Measurements from ENCODE around the gene STAU1. TPM values are rescaled to one million over a fixed set of nuclear protein-coding genes. Genes with fewer than 3 reads are reported as not detected.
"Not testable (repeated sequence)": the region's sequence is repeated elsewhere in the genome, so short reads cannot be mapped to it uniquely, and the experiment has no call there.

Gene STAU1
- total RNA-seq, 4 donors from 2014 or later: 39.1 to 61.4 (median 54.4) TPM

- Histone ChIP-seq H3K9me3 (no peaks in the 10 kb centered on the region), H3K27ac (no peak overlapping the region), H3K4me1 (no peaks in the 10 kb centered on the region), H3K27me3 (no peaks in the 10 kb centered on the region), H3K4me3 (no peak overlapping the region), H3K36me3 (no peaks in the 10 kb centered on the region)
- TF ChIP-seq CTCF (IDR thresholded peaks at IDR 0.05 in 4 of 5, conservative IDR thresholded peaks at IDR 0.05 in 1 of 5) (no peak), POLR2A (IDR thresholded peaks at IDR 0.05) (no peak)
- intact Hi-C loops (cut with DNase I; ENCODE audit: low total_unique reads) (no loop called here), in situ Hi-C loops (cut with MboI; ENCODE audit: low sequenced_read_pairs in 4 of 4) (no loop called here)
- no peak for ATAC-seq
- DNase-seq: no peak
These were observed 14.9 kb upstream of the STAU1 start for GRCh38 chr20:49203011-49203410.

GRCh38 chr20:49199729-49200293, 11.7 kb upstream of the STAU1 start:
- Histone ChIP-seq H3K27me3 (no peaks in the 10 kb centered on the region), H3K27ac (no peak overlapping the region), H3K36me3 (no peaks in the 10 kb centered on the region), H3K4me1 (no peaks in the 10 kb centered on the region), H3K4me3 (no peak overlapping the region), H3K9me3 (no peaks in the 10 kb centered on the region)
- DNase-seq (no peak), ATAC-seq (no peak)
- TF ChIP-seq CTCF (IDR thresholded peaks at IDR 0.05 in 4 of 5, conservative IDR thresholded peaks at IDR 0.05 in 1 of 5) (no peak), POLR2A (IDR thresholded peaks at IDR 0.05) (no peak)
- in situ Hi-C loops (cut with MboI; ENCODE audit: low sequenced_read_pairs in 4 of 4) (no loop called here), intact Hi-C loops (cut with DNase I; ENCODE audit: low total_unique reads) (no loop called here)

GRCh38 chr20:49192944-49193518, 4.9 kb upstream of the STAU1 start:
- H3K27me3 ChIP-seq; DNase-seq; intact Hi-C loops (cut with DNase I; ENCODE audit: low total_unique reads); H3K4me1 ChIP-seq; in situ Hi-C loops (cut with MboI; ENCODE audit: low sequenced_read_pairs in 4 of 4); H3K27ac ChIP-seq; ATAC-seq; H3K36me3 ChIP-seq; H3K9me3 ChIP-seq; H3K4me3 ChIP-seq: not testable (repeated sequence)

- intact Hi-C loops (cut with DNase I; ENCODE audit: low total_unique reads): no loop called here
- Histone ChIP-seq H3K27ac (peak overlapping the region; percentile 84 to 98 (median 92)), H3K4me3 (peak overlapping the region; percentile 74 to 83 (median 82))
These were observed 744 bp downstream of the STAU1 start for GRCh38 chr20:49187330-49187850.

More at GRCh38 chr20:49187330-49187850, 744 bp downstream of the STAU1 start:
- Histone ChIP-seq H3K9me3 (no peaks in the 10 kb centered on the region), H3K4me1 (peaks cover 17 to 30% of the 10 kb centered on the region in 2 donors), H3K27me3 (no peaks in the 10 kb centered on the region), H3K36me3 (no peaks in the 10 kb centered on the region)
- in situ Hi-C loops (cut with MboI; ENCODE audit: low sequenced_read_pairs in 4 of 4): no loop called here
- no peak for TF ChIP-seq POLR2A (IDR thresholded peaks at IDR 0.05)
- TF ChIP-seq CTCF (IDR thresholded peaks at IDR 0.05 in 4 of 5, conservative IDR thresholded peaks at IDR 0.05 in 1 of 5): no peak
- ATAC-seq (peak; percentile 22 to 28), DNase-seq (peak in 1 of 2 donors; percentile 28)

All from gastrocnemius medialis (tissue), 4 donors.